ENCODE measurements around the gene RASGRF1. TPM values are rescaled to one million over a fixed set of nuclear protein-coding genes. Genes with fewer than 3 reads are reported as not detected.

Gene RASGRF1
- polyA plus RNA-seq, 1 donor from 2014 or later, result 11.0 TPM

- Histone ChIP-seq H3K27me3 (ENCODE audit: insufficient read depth, low read depth, low read length) (peaks cover 70% of the 10 kb centered on the region), H3K9me2 (ENCODE audit: insufficient read depth, low read length) (no peaks in the 10 kb centered on the region)
These were observed 1.8 kb upstream of the RASGRF1 start for GRCh38 chr15:79092382-79092781.

DNA sequence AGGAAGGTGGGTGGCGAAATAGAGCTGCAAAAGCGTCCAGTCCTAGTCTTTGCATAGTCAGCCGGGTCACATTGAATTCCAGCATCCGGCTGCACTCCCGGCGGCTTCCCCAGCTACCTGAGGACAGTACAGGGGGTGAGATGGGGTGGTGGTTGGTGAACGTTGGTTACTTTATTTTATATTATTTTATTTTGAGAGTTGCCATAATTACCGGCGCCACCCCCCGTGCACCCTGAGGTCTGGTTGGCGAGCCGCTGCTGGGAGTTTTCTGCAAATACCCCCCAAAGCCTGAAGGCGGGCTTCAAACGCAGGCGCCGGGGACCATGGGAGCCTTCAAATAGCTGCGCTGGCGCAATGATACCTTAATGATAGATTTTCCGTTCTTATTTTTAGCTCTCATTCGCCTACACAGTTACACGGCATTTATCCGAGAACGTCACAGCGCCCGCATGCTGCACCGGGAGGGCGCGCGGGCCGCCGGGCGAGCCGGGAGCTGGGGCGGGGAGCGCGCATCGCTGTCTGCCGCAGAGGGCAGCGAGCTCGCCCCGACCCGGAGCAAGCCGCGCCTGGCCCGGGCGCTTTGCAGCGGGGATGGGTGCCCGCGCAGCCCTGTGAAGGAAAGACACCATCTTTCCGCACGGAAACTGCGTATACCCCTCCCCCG is 756 bp upstream of the RASGRF1 start:
- Histone ChIP-seq H3K27me3 (ENCODE audit: insufficient read depth, low read depth, low read length) (peaks cover 69% of the 10 kb centered on the region), H3K27ac (ENCODE audit: low read length) (peak overlapping the region; percentile 89), H2AFZ (ENCODE audit: low read depth, low read length) (peak overlapping the region; percentile 29), H3K36me3 (ENCODE audit: insufficient read depth, low read length) (no peaks in the 10 kb centered on the region), H3K9me3 (ENCODE audit: low read length) (no peaks in the 10 kb centered on the region), H3F3A (ENCODE audit: insufficient read depth, low read length, poor library complexity, severe bottlenecking) (no peaks in the 10 kb centered on the region), H3K9ac (ENCODE audit: low read length) (peak overlapping the region; percentile 84), H3K4me3 (ENCODE audit: low read length) (peak overlapping the region; percentile 98), H3K4me2 (ENCODE audit: low read length) (peak overlapping the region; percentile 50), H4K20me1 (ENCODE audit: insufficient read depth) (peaks cover 3% of the 10 kb centered on the region), H3K9me2 (ENCODE audit: insufficient read depth, low read length) (no peaks in the 10 kb centered on the region), H3K79me2 (replicated peaks; ENCODE audit: insufficient read depth, low read length) (no peaks in the 10 kb centered on the region)
- TF ChIP-seq, protein P1, sequence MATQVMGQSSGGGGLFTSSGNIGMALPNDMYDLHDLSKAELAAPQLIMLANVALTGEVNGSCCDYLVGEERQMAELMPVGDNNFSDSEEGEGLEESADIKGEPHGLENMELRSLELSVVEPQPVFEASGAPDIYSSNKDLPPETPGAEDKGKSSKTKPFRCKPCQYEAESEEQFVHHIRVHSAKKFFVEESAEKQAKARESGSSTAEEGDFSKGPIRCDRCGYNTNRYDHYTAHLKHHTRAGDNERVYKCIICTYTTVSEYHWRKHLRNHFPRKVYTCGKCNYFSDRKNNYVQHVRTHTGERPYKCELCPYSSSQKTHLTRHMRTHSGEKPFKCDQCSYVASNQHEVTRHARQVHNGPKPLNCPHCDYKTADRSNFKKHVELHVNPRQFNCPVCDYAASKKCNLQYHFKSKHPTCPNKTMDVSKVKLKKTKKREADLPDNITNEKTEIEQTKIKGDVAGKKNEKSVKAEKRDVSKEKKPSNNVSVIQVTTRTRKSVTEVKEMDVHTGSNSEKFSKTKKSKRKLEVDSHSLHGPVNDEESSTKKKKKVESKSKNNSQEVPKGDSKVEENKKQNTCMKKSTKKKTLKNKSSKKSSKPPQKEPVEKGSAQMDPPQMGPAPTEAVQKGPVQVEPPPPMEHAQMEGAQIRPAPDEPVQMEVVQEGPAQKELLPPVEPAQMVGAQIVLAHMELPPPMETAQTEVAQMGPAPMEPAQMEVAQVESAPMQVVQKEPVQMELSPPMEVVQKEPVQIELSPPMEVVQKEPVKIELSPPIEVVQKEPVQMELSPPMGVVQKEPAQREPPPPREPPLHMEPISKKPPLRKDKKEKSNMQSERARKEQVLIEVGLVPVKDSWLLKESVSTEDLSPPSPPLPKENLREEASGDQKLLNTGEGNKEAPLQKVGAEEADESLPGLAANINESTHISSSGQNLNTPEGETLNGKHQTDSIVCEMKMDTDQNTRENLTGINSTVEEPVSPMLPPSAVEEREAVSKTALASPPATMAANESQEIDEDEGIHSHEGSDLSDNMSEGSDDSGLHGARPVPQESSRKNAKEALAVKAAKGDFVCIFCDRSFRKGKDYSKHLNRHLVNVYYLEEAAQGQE (IDR thresholded peaks at IDR 0.05; ENCODE audit: borderline replicate concordance), result peak; percentile 62
- peak; percentile 66 for TF ChIP-seq EP300 (conservative IDR thresholded peaks at IDR 0.05; ENCODE audit: poor library complexity, severe bottlenecking)
- TF ChIP-seq EZH2 (IDR thresholded peaks at IDR 0.05; ENCODE audit: borderline replicate concordance, insufficient read depth, low read length, poor library complexity, severe bottlenecking), result no peak
- TF ChIP-seq POLR2AphosphoS5 (IDR thresholded peaks at IDR 0.05), result peak; percentile 70
- no peak for TF ChIP-seq CTCF (IDR thresholded peaks at IDR 0.05; ENCODE audit: poor library complexity, severe bottlenecking)
- peak; percentile 38 for TF ChIP-seq RAD21 (conservative IDR thresholded peaks at IDR 0.05)
- peak; percentile 69 for TF ChIP-seq MXI1 (conservative IDR thresholded peaks at IDR 0.05; ENCODE audit: poor library complexity, severe bottlenecking)

More at GRCh38 chr15:79092382-79092781, 1.8 kb upstream of the RASGRF1 start:
- no peaks in the 10 kb centered on the region for H3K79me2 ChIP-seq (replicated peaks; ENCODE audit: insufficient read depth, low read length)
- H3K4me3 ChIP-seq (ENCODE audit: low read length), result peak overlapping the region; percentile 98
- H3K9ac ChIP-seq (ENCODE audit: low read length), result peak overlapping the region; percentile 84
- TF ChIP-seq EP300 (conservative IDR thresholded peaks at IDR 0.05; ENCODE audit: poor library complexity, severe bottlenecking) (no peak), POLR2AphosphoS5 (IDR thresholded peaks at IDR 0.05) (no peak), TAF1 (IDR thresholded peaks at IDR 0.05; ENCODE audit: low read depth) (no peak), SMC3 (conservative IDR thresholded peaks at IDR 0.05; ENCODE audit: poor library complexity) (no peak), MXI1 (conservative IDR thresholded peaks at IDR 0.05; ENCODE audit: poor library complexity, severe bottlenecking) (no peak), EZH2 (IDR thresholded peaks at IDR 0.05; ENCODE audit: borderline replicate concordance, insufficient read depth, low read length, poor library complexity, severe bottlenecking) (no peak), RAD21 (conservative IDR thresholded peaks at IDR 0.05) (no peak), CTCF (IDR thresholded peaks at IDR 0.05; ENCODE audit: poor library complexity, severe bottlenecking) (no peak)
- TF ChIP-seq, protein P1 (IDR thresholded peaks at IDR 0.05; ENCODE audit: borderline replicate concordance), result no peak
- H3K36me3 ChIP-seq (ENCODE audit: insufficient read depth, low read length), result no peaks in the 10 kb centered on the region
- H3K27ac ChIP-seq (ENCODE audit: low read length), result peak overlapping the region; percentile 89
- H3F3A ChIP-seq (ENCODE audit: insufficient read depth, low read length, poor library complexity, severe bottlenecking), result no peaks in the 10 kb centered on the region
- no peaks in the 10 kb centered on the region for H3K9me3 ChIP-seq (ENCODE audit: low read length)
- no peak overlapping the region for H2AFZ ChIP-seq (ENCODE audit: low read depth, low read length)
- peaks cover 3% of the 10 kb centered on the region for H4K20me1 ChIP-seq (ENCODE audit: insufficient read depth)
- no peak overlapping the region for H3K4me2 ChIP-seq (ENCODE audit: low read length)

Data from neural cell (in vitro differentiated cells).